ENCODE measurements around the gene USP22. TPM values are rescaled to one million over a fixed set of nuclear protein-coding genes. Genes with fewer than 3 reads are reported as not detected.

The USP22 gene
- total RNA-seq, 1 experiment from 2014 or later: 210 TPM

DNA sequence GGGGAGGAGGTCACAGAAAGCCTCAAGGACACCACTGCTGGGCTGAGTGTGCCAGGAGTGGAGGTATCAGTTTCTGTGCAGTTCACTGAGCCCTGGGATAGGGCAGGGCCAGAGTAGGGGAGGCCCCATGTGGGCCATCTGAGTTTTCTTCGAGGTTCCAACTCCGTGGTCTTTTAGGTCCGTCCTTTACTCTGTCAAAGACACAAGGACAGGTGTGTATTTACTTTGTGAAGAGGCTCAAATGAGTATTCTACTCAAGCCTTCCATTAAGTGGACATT is 59.5 kb downstream of the USP22 start:
- RAD21 ChIA-PET (ENCODE audit: low non-redundant PET in 1 of 2, low total read pairs in 2 of 2, uncharacterized antibody in 2 of 2, unreplicated experiment in 2 of 2): no interaction called here

GRCh38 chr17:20982589-20983358 is 60.0 kb downstream of the USP22 start:
- no peaks in the 10 kb centered on the region for H4K20me1 ChIP-seq (ENCODE audit: insufficient read depth)
- H3K36me3 ChIP-seq (ENCODE audit: control insufficient read depth in 1 of 2, insufficient read depth in 2 of 2, low read length in 2 of 2): no peaks in the 10 kb centered on the region
- no peaks in the 10 kb centered on the region for H3K4me1 ChIP-seq (ENCODE audit: control insufficient read depth in 1 of 2, insufficient read depth in 2 of 2, low read length in 2 of 2)
- intact Hi-C loops (cut with micrococcal nuclease): no loop called here
- BruUV-seq (replicated peaks): no TSS peak
- no peak overlapping the region for H3K4me2 ChIP-seq (ENCODE audit: low read length)
- peaks cover 19% of the 10 kb centered on the region for H3K27me3 ChIP-seq (ENCODE audit: insufficient read depth, low read length)
- no peak overlapping the region for H3K4me3 ChIP-seq (replicated peaks in 1 of 2; ENCODE audit: low read depth in 1 of 2, low read length in 2 of 2)
- no peak overlapping the region for H3K9ac ChIP-seq (ENCODE audit: low read length)
- ChIA-PET POLR2A (no interaction called here), RAD21 (ENCODE audit: low non-redundant PET in 1 of 2, low total read pairs in 2 of 2, uncharacterized antibody in 2 of 2, unreplicated experiment in 2 of 2) (no interaction called here), CTCF (no interaction called here)
- no peak overlapping the region for H2AFZ ChIP-seq (ENCODE audit: low read depth, low read length, poor library complexity, severe bottlenecking)
- H3K9me3 ChIP-seq (ENCODE audit: control insufficient read depth in 1 of 2, insufficient read depth in 1 of 2, low read depth in 1 of 2, low read length in 2 of 2): no peaks in the 10 kb centered on the region
- H3K27ac ChIP-seq (ENCODE audit: low read depth, low read length): no peak overlapping the region
- DNase-seq (ENCODE audit: low read depth, low spot score): no peak
- no peaks in the 10 kb centered on the region for H3K79me2 ChIP-seq (ENCODE audit: insufficient read depth, low read length)
- ATAC-seq: no peak
- TF ChIP-seq REST (IDR thresholded peaks at IDR 0.05; ENCODE audit: low read depth): no peak
- no peak for TF ChIP-seq SIN3A (IDR thresholded peaks at IDR 0.05; ENCODE audit: low read depth)
- no peaks in the 10 kb centered on the region for H3K9me2 ChIP-seq (ENCODE audit: insufficient read depth)

More for the DNA sequence above, 59.5 kb downstream of the USP22 start:
- Histone ChIP-seq H3K27ac (ENCODE audit: low read depth, low read length) (no peak overlapping the region), H3K9me2 (ENCODE audit: insufficient read depth) (no peaks in the 10 kb centered on the region), H3K9me3 (ENCODE audit: control insufficient read depth in 1 of 2, insufficient read depth in 1 of 2, low read depth in 1 of 2, low read length in 2 of 2) (no peaks in the 10 kb centered on the region), H3K4me2 (ENCODE audit: low read length) (no peak overlapping the region), H4K20me1 (ENCODE audit: insufficient read depth) (no peaks in the 10 kb centered on the region), H2AFZ (ENCODE audit: low read depth, low read length, poor library complexity, severe bottlenecking) (no peak overlapping the region), H3K4me3 (replicated peaks in 1 of 2; ENCODE audit: low read depth in 1 of 2, low read length in 2 of 2) (no peak overlapping the region), H3K27me3 (ENCODE audit: insufficient read depth, low read length) (peaks cover 19% of the 10 kb centered on the region), H3K36me3 (ENCODE audit: control insufficient read depth in 1 of 2, insufficient read depth in 2 of 2, low read length in 2 of 2) (no peaks in the 10 kb centered on the region), H3K9ac (ENCODE audit: low read length) (no peak overlapping the region), H3K4me1 (ENCODE audit: control insufficient read depth in 1 of 2, insufficient read depth in 2 of 2, low read length in 2 of 2) (no peaks in the 10 kb centered on the region), H3K79me2 (ENCODE audit: insufficient read depth, low read length) (no peaks in the 10 kb centered on the region)
- CTCF ChIA-PET: no interaction called here
- ATAC-seq (no peak), DNase-seq (ENCODE audit: low read depth, low spot score) (no peak)
- TF ChIP-seq ZFX (IDR thresholded peaks at IDR 0.05): no peak
- TF ChIP-seq CBX3 (IDR thresholded peaks at IDR 0.05; ENCODE audit: low read depth): no peak
- TF ChIP-seq, protein P1, sequence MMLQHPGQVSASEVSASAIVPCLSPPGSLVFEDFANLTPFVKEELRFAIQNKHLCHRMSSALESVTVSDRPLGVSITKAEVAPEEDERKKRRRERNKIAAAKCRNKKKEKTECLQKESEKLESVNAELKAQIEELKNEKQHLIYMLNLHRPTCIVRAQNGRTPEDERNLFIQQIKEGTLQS (IDR thresholded peaks at IDR 0.05): no peak
- no peak for TF ChIP-seq ELF1 (IDR thresholded peaks at IDR 0.05; ENCODE audit: borderline replicate concordance, low read depth)
- no peak for TF ChIP-seq SP1 (IDR thresholded peaks at IDR 0.05; ENCODE audit: low read depth)
- no peak for TF ChIP-seq SRF (IDR thresholded peaks at IDR 0.05; ENCODE audit: low read depth)
- TF ChIP-seq FOSL1 (IDR thresholded peaks at IDR 0.05; ENCODE audit: low read depth): no peak
- no peak for TF ChIP-seq TCF7L2 (IDR thresholded peaks at IDR 0.05; ENCODE audit: borderline replicate concordance, extremely low read depth, insufficient read depth, insufficient read length)
- no peak for TF ChIP-seq POLR2AphosphoS5 (IDR thresholded peaks at IDR 0.05; ENCODE audit: low read depth, low read length)
- POLR2A ChIA-PET: no interaction called here
- no TSS peak for BruUV-seq (replicated peaks)
- intact Hi-C loops (cut with micrococcal nuclease): no loop called here
